ENCODE measurements around the gene MXRA5. TPM values are rescaled to one million over a fixed set of nuclear protein-coding genes. Genes with fewer than 3 reads are reported as not detected.

MXRA5 gene
- total RNA-seq, 1 experiment from 2014 or later: 2.8 TPM

- TF ChIP-seq NFYB (CRISPR knock-in tag; conservative IDR thresholded peaks at IDR 0.05; ENCODE audit: low read depth): no peak
- TF ChIP-seq SMAD4 (CRISPR knock-in tag; IDR thresholded peaks at IDR 0.05): no peak
- no peak for TF ChIP-seq HMGA2 (CRISPR knock-in tag; IDR thresholded peaks at IDR 0.05)
- no peak for TF ChIP-seq NFE2L1 (CRISPR knock-in tag; IDR thresholded peaks at IDR 0.05)
- TF ChIP-seq RELA (CRISPR knock-in tag; IDR thresholded peaks at IDR 0.05; ENCODE audit: borderline replicate concordance): no peak
- TF ChIP-seq AFF4 (CRISPR knock-in tag; IDR thresholded peaks at IDR 0.05; ENCODE audit: borderline replicate concordance): no peak
- no peak for TF ChIP-seq GTF2I (CRISPR knock-in tag; conservative IDR thresholded peaks at IDR 0.05)
Measured at GRCh38 chrX:3271834-3272186, 74.6 kb downstream of the MXRA5 start (continued).

GRCh38 chrX:3271183-3271833, 75.1 kb downstream of the MXRA5 start:
- Mint-ChIP-seq H3K27me3 (ENCODE audit: low read depth) (0 out of 2 replicates have a peak, but pooled peaks cover 4% of the 10 kb centered on the region), H3K36me3 (0 out of 2 replicates have a peak, but pooled peaks cover 2% of the 10 kb centered on the region), H3K4me3 (no peak overlapping the region), H3K4me1 (no peaks in the 10 kb centered on the region; the same call in 1 of the 2 replicates), H3K27ac (no peak overlapping the region), H3K9me3 (peaks cover 13% of the 10 kb centered on the region; the same call in 1 of the 2 replicates)
- TF ChIP-seq IRF1 (CRISPR knock-in tag; IDR thresholded peaks at IDR 0.05) (no peak), ERG (CRISPR knock-in tag; IDR thresholded peaks at IDR 0.05) (no peak), ATF3 (CRISPR knock-in tag; conservative IDR thresholded peaks at IDR 0.05) (no peak), ZNF138 (CRISPR knock-in tag; conservative IDR thresholded peaks at IDR 0.05) (no peak), ZBTB43 (CRISPR knock-in tag; IDR thresholded peaks at IDR 0.05) (no peak), TEAD4 (CRISPR knock-in tag; IDR thresholded peaks at IDR 0.05) (no peak), MXD4 (CRISPR knock-in tag; IDR thresholded peaks at IDR 0.05; ENCODE audit: borderline replicate concordance) (no peak), MYBL2 (CRISPR knock-in tag; IDR thresholded peaks at IDR 0.05) (no peak), ATF6 (CRISPR knock-in tag; IDR thresholded peaks at IDR 0.05) (no peak), ZNF219 (CRISPR knock-in tag; IDR thresholded peaks at IDR 0.05; ENCODE audit: borderline replicate concordance) (no peak), NR2C2 (CRISPR knock-in tag; IDR thresholded peaks at IDR 0.05) (no peak)
- no peak for DNase-seq (ENCODE audit: low spot score)
- CTCF ChIA-PET: no interaction called here
- ATAC-seq: no peak
- POLR2A ChIA-PET: no interaction called here

All from WTC11 (cell line).